GM18870 (cell line): Measurements from ENCODE around the gene TOM1L2.
"Not testable (repeated sequence)": the region's sequence is repeated elsewhere in the genome, so short reads cannot be mapped to it uniquely, and the experiment has no call there.

Experiments
- ATAC-seq: cut with Tn5 transposase; IDR thresholded peaks from one replicate; pipeline ENCODE4 v1.9.1; 2021; ENCODE audit warnings: moderate library complexity; ENCODE audit not compliant: unreplicated experiment

The TOM1L2 gene

DNA sequence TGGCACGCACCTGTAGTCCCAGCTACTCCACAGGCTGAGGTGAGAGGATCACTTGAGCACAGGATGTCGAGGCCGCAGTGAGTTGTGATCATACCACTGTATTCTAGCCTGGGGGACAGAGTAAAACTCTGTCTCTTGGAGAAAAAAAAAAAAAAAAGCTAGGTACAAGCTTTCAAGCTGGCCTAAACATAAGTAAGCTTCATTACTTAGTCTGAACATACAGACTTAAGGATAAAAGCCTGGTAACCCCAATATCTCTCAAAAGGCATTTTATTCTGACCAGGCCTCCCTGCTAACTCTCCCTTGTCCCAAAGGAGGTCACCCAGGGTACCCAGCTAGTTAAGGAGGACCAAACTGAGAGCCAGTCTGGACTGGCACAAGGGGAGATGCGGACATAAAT lies 46.2 kb downstream of the TOM1L2 start:
- ATAC-seq: no peak

DNA sequence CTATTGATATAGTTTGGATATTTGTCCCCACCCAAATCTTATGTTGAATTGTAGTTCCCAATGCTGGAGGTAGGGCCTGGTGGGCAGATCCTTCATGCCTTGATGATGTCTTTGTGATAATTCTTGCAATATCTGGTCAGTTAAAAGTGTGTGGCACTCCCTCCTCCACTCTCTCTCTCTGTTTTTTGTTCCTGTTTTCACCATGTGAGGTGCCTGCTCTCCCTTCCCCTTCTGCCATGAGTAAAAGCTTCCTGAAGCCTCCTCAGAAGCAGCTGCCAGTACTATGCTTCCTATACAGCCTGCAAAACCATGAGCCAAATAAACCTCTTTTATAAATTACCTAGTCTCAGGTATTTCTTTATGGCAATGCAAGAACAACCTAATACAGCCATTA lies 47.3 kb downstream of the TOM1L2 start:
- ATAC-seq: no peak

DNA sequence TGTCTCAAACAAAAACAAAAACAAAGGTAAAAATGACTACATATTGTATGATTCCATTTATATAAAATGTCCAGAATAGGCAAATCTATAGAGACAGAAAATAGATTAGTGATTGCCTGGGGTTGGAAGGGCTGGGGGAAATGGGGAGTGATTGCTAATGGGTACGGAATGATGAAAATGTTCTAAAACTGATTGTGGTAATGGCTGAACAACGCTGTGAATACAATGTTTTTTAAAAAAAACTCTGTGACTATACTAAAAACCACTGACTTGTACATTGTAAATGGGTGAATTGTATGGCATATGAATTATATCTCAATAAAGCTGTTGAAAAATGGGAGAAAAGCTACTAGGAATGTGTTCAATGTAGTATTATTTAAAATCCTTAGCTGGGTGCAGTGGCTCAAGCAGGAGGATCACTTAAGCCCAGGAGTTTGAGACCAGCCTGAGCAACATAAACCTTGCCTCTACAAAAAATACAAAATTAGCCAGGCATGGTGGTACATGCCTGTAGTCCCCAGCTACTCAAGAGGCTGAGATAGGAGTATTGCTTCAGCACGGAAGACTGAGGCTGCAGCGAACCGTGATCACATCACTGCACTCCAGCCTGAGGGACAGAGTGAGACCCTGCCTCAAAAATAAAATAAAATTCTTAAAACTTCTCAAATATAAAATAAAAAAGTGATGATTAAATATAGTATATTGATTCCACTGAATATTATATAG lies 47.9 kb downstream of the TOM1L2 start:
- ATAC-seq: no peak

DNA sequence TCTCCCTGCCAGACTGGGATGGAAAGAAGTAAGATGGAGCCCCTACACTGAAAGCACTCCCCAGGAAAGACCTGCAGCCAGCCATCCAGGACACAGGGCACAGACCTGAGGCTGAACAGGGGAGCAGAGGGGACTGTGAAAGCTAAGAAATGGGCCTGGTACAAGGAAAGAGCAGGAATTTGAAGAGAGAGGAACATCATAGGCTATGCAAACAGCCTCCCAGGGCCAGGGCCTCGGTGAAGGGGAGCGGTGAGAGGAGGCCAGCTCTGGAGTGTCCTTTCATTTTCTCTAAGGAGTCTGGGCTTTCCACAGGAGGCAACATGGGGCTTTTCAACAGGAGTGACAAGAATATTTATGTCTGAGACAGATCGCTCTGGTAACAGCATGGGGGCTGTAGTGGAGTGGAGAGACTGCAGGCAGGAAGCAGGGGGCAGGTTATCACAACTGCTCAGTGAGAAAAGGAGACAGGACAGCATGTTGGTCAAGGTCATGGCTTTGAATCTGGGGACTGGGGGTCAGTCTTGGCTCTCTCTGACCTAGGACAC lies 50.1 kb downstream of the TOM1L2 start:
- no peak for ATAC-seq

DNA sequence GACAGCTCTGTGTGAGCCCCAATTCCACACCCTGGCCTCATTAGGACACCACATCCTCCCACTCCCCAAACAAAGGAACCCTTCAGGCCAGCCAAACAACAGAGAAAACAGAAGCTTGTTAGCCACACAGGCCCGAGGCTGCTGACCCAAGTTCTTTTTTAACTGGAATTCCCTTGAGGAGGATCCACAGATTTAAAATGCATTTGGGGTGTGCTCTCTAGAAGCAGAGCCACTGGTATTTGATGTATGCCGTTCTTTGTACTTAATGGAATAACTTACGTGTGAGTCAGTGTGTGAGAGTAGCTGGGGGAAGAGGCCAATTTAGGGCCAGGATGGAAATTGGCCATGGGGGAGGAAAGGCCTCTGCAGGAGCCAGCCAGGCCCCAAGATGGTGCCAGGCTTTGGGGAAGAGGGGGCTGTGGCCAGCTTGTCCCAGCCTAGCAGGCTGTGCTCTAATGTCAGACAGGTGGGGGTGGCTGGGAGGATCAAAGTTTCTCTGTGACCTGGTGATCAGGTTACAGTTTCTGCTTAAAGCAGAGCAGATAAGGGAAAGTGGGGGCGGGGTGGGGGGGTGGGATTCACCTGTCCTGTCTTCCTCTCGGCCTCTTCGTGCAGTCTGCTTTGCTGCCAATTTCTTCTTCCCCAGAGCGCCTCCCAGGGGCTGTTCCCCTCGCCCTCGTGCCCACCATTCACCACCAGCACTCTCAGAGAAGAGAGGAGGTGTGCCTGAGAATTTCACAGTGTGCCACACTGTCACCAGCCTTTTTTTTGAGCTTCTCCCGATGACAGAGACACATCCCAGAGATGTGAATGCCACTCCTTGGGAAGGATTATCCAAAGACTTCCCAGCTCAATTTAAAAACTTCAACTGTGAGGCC lies 50.8 kb downstream of the TOM1L2 start:
- ATAC-seq: no peak

DNA sequence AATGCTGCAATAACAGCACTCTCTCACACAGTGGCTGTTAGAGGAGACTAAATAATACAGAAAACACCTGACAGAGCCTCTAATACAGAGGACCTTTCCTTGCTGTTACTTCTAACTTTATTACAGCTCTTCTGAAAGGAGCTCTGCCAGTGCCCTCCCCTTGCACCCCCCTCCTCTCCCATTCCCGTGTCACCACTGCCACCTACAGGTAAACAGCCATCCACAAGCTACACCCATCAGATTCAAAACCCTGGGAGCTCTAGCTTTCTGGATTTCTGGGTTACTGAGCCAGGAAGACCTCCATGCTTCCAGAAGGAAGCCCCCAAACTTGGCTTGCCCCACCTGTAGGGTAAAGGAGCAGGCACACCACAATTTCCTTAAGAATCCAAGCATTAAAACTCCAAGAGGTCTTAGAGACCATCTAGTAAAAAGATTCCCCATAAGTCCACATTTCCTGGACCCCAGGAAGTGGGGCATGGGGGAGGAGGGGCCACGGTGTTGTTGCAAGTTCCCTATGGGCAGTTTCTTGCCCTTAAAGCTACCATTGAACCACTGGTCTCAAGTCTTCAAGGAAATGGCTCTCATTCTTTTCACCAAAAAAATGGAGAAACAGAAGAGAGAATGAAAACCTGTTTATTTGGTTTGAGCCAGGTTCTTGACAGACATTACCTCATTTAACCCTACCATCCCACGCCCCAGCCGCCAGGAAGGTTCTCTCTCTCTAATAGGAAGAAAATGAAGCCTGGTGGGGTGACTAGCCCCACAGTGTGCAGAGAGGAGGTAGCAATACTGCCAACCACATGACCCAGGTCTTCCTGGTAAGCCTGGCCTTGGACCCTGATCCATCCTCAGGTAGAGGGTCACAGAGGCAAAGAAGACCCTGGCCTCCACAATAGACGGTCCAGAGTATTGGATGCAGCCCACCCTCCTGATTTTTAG lies 52.8 kb downstream of the TOM1L2 start:
- ATAC-seq: no peak

DNA sequence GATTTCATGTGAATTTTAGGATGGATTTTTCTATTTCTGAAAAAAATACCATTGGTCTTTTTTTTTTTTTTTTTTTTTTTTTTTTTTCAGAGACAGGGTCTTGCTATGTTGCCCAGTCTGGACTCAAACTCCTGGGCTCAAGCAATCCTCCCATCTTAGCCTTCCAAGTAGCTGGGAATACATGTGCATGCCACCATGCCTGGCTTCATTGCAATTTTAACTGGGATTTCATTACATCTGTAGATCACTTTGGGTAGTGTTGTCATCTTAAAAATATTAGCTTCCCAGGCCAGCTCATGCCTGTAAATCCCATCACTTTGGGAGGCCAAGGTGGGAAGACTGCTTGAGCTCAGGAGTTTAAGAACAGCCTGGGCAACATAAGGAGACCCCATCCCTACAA lies 54.8 kb downstream of the TOM1L2 start:
- no peak for ATAC-seq

DNA sequence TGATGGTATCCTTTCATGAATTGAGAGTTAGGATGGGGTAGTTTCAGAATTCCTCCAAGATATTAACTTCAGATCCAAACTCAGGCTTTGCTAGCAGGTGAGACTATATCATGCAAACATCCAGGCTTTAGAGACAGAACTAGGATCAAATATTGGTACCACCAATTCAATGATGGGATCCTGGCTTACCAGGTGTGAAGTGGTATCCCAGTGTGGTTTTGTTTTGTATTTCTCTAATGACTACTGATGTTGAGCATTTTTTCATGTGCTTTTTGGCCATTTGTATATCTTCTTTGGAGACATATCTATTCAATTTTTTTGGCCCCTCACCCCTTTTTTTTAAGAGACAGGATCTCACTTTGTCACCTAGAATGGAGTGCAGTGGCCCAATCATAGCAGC lies 57.0 kb downstream of the TOM1L2 start:
- no peak for ATAC-seq

DNA sequence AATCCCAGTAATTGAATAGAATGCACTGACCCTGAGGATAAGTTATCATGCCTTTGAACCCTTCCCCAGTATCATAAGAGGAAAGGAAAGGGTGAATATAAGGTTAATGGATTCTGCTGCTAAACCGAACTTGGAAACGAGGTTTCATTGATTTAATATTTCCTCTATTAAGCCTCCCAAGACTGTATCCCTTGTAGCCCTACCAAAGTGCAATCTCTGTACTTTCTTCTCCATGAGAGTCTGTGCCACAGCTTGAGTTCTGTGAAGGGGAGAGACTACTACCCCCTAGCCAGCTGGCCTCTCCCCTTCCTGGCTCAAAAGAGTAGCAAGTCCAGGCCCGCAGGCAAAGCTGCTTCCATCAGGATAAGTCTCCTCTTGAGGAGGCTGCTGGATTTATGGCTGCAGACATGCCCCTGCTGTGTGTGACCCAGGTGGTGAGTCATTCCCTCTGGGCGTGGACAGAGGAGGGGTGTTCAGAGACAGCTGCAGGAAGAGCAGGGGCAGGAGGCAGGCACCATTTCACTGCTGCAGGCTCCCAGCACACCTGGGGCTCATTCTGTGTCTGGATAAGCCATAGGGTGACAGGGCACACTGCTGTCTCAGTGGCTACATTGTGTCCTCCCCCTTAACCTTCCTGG lies 58.4 kb downstream of the TOM1L2 start:
- no peak for ATAC-seq

DNA sequence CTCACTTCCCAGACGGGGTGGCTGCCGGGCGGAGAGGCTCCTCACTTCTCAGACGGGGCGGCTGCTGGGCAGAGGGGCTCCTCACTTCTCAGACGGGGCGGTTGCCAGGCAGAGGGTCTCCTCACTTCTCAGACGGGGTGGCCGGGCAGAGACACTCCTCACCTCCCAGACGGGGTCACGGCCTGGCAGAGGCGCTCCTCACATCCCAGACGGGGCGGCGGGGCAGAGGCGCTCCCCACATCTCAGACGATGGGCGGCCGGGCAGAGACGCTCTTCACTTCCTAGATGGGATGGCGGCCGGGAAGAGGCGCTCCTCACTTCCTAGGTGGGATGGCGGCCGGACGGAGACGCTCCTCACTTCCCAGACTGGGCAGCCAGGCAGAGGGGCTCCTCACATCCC lies 59.9 kb downstream of the TOM1L2 start:
- ATAC-seq: not testable (repeated sequence)

DNA sequence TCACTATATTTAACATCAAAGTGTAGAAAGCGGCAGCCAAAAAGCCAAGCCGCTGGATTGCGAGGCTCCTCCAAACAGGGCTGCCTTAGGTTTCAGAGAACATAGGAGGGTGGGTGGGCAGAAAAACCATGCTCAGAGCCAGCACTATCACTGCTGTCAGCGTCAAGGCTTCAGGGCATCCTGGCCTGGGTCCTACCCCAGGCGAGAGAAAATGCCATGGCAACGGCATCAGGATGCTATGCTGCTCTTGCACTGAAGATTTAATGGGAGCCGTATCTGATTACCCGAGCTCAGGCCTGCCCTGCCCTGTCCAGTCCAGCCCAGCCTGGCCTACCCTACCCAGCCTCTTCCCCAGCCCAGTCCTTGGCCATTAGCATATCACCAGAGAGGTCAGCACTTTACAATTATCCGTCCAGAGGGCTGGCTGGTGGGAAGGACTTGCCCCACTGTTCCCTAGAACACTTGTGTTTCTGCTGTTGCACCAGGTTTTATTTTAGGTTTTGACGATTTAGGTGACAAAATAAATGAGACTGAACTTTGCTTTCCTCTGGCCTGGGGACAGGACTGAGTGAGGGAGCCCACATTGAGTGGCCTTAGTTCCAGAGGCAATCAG lies 61.1 kb downstream of the TOM1L2 start:
- no peak for ATAC-seq

DNA sequence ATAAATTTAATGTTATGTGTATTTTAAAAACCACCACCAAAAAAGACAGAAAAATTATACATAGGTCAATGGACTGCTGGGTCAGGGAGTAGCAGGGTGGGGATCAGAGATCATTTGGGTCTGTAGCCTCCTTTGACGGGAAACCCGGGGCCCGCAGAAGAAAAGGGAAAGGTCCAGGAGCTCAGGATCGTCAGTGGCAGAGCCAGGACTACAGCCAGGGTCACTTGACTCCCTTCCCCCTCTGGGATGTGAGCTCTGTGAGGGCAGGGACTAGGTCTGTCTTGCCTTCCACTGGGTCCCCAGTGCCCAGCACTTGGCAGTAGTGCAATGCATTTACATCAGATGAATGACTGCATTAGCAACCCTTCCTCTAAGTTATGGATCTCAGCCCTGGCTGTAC lies 62.1 kb downstream of the TOM1L2 start:
- no peak for ATAC-seq

DNA sequence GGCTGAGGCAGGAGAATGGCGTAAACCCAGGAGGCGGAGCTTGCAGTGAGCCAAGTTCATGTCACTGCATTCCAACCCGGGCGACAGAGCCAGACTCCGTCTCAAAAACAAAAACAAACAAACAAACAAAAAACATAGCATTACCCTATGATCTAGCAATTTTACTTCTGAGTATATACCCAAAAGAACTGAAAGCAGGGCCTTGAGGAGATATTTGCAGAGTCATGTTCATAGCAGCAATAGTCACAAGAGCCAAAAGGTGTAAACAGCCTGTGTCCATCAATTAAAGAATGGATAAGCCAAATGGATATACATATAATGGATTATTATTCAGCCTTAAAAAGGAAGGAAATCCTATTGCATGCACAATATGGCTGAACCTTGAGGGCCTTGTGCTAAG lies 63.1 kb downstream of the TOM1L2 start:
- ATAC-seq: no peak

DNA sequence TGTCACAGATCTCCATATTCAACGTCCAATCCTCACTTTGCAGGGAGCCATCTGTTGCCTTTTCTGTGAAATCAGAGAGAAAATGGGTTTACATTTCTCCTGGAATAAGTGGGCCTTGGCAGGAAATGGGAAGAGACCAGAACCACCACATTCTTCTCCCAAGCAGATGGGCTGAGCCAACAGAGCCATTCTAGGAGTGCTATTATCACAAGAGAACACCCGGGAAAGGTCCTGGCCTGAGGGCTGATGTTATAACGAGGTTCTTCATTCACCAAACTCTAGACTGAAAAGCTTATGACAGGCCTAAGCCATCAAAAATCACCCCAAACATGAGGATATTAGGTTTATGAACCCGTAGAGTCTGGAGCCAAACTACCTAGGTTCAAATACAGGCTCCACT lies 64.7 kb downstream of the TOM1L2 start:
- no peak for ATAC-seq

DNA sequence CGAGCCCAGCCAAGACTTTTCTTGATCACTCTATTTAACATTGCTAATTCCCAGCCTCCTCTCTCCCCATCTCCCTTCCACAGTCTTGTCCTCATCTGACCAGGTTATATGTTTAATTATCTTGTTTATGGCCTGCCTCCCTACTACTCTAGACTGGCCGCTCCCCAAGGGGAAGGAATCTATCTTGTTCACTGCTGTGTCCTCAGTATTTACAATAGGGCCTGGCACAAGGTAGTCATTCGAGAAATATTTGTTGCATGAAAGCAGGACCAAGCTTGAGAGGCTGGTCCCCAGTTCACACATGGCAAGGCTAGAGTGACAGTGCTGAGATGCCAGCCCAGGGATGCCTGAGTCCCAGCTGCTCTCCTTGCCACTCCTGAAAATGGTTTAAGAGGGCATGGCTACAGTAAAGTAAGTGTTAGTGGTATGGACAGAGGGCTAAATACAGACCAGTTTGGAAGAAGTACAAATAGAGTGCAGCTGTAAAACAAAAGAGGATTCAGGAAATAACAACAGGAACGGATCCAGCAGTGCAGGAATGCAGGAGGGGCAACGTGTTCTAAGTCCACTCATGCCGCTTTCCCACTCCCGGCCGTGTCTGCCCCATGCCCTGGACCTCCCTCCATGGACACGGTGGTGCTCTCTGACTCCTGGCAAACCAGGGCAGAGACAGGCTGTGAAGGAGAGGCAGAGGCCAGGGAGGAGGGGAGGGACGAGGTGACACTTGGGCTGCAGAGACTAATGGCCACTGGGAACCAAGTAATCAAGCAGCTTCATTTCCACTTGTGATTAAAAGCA lies 65.6 kb downstream of the TOM1L2 start:
- ATAC-seq: no peak

DNA sequence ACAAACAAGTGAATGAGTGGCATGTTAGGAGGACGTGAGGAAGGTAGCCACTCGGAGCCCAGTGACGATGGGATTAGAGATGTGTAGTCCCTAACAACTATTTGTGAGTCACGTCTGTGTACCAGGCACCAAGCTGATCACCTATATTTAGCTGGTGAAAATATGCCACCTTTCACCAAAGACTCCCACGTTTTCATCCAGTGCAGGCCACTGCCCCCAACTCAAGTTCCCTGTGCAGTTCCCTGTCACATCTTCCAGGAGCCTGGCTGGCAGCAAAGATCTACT lies 67.2 kb downstream of the TOM1L2 start:
- no peak for ATAC-seq

DNA sequence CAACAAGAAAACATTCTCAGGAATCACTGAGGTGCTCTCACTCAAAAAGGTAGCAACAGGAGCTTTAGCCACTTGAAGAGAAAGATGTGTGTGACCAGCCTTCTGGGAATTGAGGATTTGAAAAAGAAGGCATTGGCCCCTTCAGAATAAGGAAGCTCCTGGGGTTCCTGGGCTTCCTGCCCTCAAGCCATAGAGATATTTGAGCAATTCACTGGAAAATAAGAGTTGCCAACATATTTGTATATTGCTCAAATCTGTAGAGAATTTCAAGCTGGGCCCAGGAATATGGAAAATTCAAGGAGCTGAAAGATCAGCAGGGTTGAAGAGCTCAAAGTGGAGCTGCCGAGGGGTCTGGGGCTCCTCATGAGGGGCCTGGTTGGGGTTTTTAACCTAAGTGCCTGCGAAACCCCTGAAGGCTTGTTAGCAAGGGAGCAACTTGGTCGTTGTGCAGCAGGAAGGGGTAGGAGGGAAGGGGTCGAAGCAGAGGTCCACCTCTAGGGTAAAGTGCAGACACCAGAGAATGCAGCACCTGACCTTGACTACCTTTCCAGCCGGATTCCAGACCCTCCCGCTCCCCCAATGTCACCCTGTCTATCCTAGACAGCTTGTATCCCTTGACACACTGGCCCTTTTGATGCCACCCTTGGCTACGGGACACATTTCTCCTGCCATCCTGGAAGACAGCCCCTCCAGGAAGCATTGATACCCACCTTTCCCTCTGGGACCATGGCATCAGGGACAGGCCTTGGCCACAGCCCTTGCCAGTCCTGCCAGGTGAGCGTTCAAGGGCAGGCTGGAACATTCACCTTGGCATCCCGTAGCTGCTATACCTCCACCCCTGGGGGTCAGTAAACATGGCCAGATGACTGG lies 67.8 kb downstream of the TOM1L2 start:
- no peak for ATAC-seq

DNA sequence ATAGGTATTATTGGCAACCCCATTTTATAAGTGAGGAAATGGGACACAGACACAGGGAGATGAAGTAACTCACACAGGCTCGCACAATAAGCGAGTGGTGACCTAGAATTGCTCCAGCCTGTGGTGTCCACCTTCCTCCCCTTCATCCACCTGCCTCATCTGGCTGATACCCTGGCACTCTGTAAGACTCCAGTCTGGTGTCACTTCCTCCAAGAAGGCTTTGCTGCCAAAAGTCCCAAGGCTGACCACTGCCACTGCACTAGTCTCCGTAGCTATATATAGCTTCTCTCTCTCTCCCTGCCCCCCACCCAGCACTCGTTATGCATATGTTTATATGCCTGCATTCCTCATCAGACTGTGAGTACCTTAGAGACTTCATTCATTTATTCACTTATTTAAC lies 69.3 kb downstream of the TOM1L2 start:
- ATAC-seq: no peak

DNA sequence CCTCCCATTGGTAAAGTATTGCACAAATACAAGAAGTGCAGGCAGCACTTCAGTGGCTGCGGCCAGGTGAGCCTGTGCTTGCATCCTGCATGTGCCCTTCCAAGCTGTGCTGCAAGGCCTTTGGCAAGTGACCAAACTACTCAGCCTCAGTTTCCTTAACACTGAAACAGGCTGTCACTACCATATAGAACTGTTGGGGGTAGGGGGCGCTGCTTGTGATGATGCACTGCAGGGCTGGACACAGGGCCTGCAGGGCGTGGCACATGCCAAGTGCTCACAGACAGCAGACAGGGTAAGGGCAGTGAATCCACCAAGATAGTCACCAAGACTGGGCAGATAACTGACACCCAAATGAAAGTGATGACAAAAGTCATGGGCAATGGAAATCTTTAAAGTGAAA lies 69.8 kb downstream of the TOM1L2 start:
- ATAC-seq: no peak
